Endothelial cell of umbilical vein (primary cell): ENCODE data around the gene ANAPC7. TPM values are rescaled to one million over a fixed set of nuclear protein-coding genes. Genes with fewer than 3 reads are reported as not detected.

ENCODE experiments used
- BruUV-seq: library from RNA; stranded (reverse); fragments of 400-500 nt; replicated peaks from 2 replicates; lab custom pipeline; 2021; lab: Mats Ljungman, UMichigan
- CTCF ChIA-PET: fragments of 300-600, 350-600 bp; sonication (Branson Sonifier 250); formaldehyde crosslinking; loops from one replicate; lab custom pipeline; 2021; ENCODE audit warnings: antibody characterized with exemption, inconsistent platforms; lab: Charles Lee
- POLR2A ChIA-PET: fragments of 300-600, 350-600 bp; sonication (Branson Sonifier 250); formaldehyde crosslinking; loops from one replicate; lab custom pipeline; 2021; ENCODE audit warnings: antibody characterized with exemption, inconsistent platforms; lab: Charles Lee
- DNase-seq: peaks from one replicate; pipeline ENCODE4 v3.0.0-alpha.2; 2011; ENCODE audit warnings: low read depth, low spot score
- FAIRE-seq: peaks from 2 replicates; lab custom pipeline; 2011; peaks lifted over from hg19 to GRCh38; lab: Jason Lieb, UNC
- H2AFZ ChIP-seq: 2 replicates; pipeline ENCODE4 v1.6.0; 2012; ENCODE audit warnings: low read depth, low read length, control low read depth, inconsistent platforms
- H3K27ac ChIP-seq: 2 replicates; pipeline ENCODE4 v1.5.1; 2011; ENCODE audit warnings: low read depth, mild to moderate bottlenecking, control low read depth, low read length, moderate library complexity; ENCODE audit not compliant: insufficient read depth
- H3K27me3 ChIP-seq, 2 experiments: 2 replicates each; pipeline versions ENCODE4 v1.6.0 to v1.6.1; 2011; ENCODE audit warnings: low read length in 2 of 2, mixed read lengths in 1 of 2; ENCODE audit not compliant: control insufficient read depth in 2 of 2, insufficient read depth in 2 of 2
- H3K36me3 ChIP-seq, 2 experiments: 2 replicates in 1 of 2; 3 replicates in 1 of 2; pipeline ENCODE4 v1.5.1; 2011; ENCODE audit warnings: low read length in 2 of 2, mild to moderate bottlenecking in 1 of 2, moderate library complexity in 1 of 2; ENCODE audit not compliant: control insufficient read depth in 2 of 2, insufficient read depth in 2 of 2; ENCODE audit errors: extremely low read depth in 1 of 2
- H3K4me1 ChIP-seq: 3 replicates; pipeline ENCODE4 v1.5.1; 2011; ENCODE audit warnings: mild to moderate bottlenecking, low read length; ENCODE audit not compliant: control insufficient read depth, insufficient read depth; ENCODE audit errors: extremely low read depth
- H3K4me2 ChIP-seq: 2 replicates; pipeline ENCODE4 v1.6.1; 2011; ENCODE audit warnings: low read length, control low read depth, mixed read lengths; ENCODE audit not compliant: insufficient read depth
- H3K4me3 ChIP-seq, 3 experiments: fragments of 200-600 bp in 1 of 3; sonication (generic), shearing (Covaris generic) in 1 of 3; replicated peaks in 1 of 3; 2 replicates each; pipeline ENCODE4 v1.5.1; 2011 to 2016; ENCODE audit warnings: control low read depth in 3 of 3, low read length in 3 of 3, mild to moderate bottlenecking in 2 of 3, inconsistent platforms in 1 of 3, low read depth in 1 of 3, moderate library complexity in 1 of 3; ENCODE audit not compliant: insufficient read depth in 1 of 3
- H3K79me2 ChIP-seq: 2 replicates; pipeline ENCODE4 v1.6.0; 2012; ENCODE audit warnings: low read length, inconsistent platforms; ENCODE audit not compliant: control insufficient read depth, insufficient read depth
- H3K9ac ChIP-seq: replicated peaks from 2 replicates; pipeline ENCODE3; 2011; ENCODE audit warnings: low read length, control low read depth; ENCODE audit not compliant: insufficient read depth; ENCODE audit errors: extremely low read depth
- H3K9me1 ChIP-seq: replicated peaks from 3 replicates; pipeline ENCODE4 v1.6.0; 2011; ENCODE audit warnings: mild to moderate bottlenecking, low read length; ENCODE audit not compliant: control insufficient read depth, insufficient read depth; ENCODE audit errors: extremely low read depth
- H3K9me3 ChIP-seq: replicated peaks from 2 replicates; pipeline ENCODE4 v1.5.1; 2012; ENCODE audit warnings: low read length, inconsistent platforms; ENCODE audit not compliant: control insufficient read depth, insufficient read depth
- H4K20me1 ChIP-seq: replicated peaks from 2 replicates; pipeline ENCODE3; 2011; ENCODE audit warnings: mild to moderate bottlenecking, low read length; ENCODE audit not compliant: control insufficient read depth, insufficient read depth; ENCODE audit errors: extremely low read depth
- CTCF ChIP-seq, 2 donors: IDR thresholded peaks; 1 replicate in 1 of 2; 2 replicates in 1 of 2; pipeline ENCODE4 v1.5.1; 2011; ENCODE audit warnings: low read length in 2 of 2, mild to moderate bottlenecking in 2 of 2, moderate library complexity in 2 of 2, control low read depth in 1 of 2, inconsistent platforms in 1 of 2, low read depth in 1 of 2; ENCODE audit not compliant: insufficient read depth in 1 of 2; ENCODE audit errors: extremely low read depth in 1 of 2
- EZH2 ChIP-seq: IDR thresholded peaks from 2 replicates; pipeline ENCODE4 v1.6.1; 2012; ENCODE audit warnings: borderline replicate concordance, low read depth, mild to moderate bottlenecking, moderate library complexity, low read length, inconsistent platforms; ENCODE audit not compliant: severe bottlenecking
- FOS ChIP-seq: IDR thresholded peaks from 2 replicates; pipeline ENCODE4 v1.6.1; 2011; ENCODE audit warnings: mild to moderate bottlenecking, low read length, moderate library complexity, borderline replicate concordance; ENCODE audit not compliant: insufficient read depth
- GATA2 ChIP-seq: IDR thresholded peaks from 2 replicates; pipeline ENCODE4 v1.7.0; 2011; ENCODE audit warnings: low read depth, mild to moderate bottlenecking, moderate library complexity, mixed read lengths, low read length; ENCODE audit not compliant: insufficient read length, insufficient read depth
- JUN ChIP-seq: IDR thresholded peaks from 2 replicates; pipeline ENCODE4 v1.6.1; 2011; ENCODE audit warnings: borderline replicate concordance, low read depth; ENCODE audit not compliant: insufficient read length, insufficient read depth
- MAX ChIP-seq: IDR thresholded peaks from 2 replicates; pipeline ENCODE4 v1.6.1; 2011; ENCODE audit not compliant: insufficient read depth, insufficient read length
- MYC ChIP-seq: IDR thresholded peaks from one replicate; pipeline ENCODE4 v1.6.1; 2011; ENCODE audit warnings: mild to moderate bottlenecking, low read depth, low read length
- POLR2A ChIP-seq: IDR thresholded peaks from 2 replicates; pipeline ENCODE4 v1.6.1; 2012; ENCODE audit warnings: low read depth, mild to moderate bottlenecking, control low read depth, low read length
- POLR2AphosphoS5 ChIP-seq: IDR thresholded peaks from 2 replicates; pipeline ENCODE4 v1.6.1; 2012; ENCODE audit warnings: low read depth, mild to moderate bottlenecking, control low read depth, low read length, moderate library complexity; ENCODE audit not compliant: insufficient read depth
- dilution Hi-C: fragments of 300-500 bp; cut with MboI; formaldehyde crosslinking; loops from one replicate; pipeline ENCODE4 v1.15.0; 2019; ENCODE audit warnings: low sequenced_read_pairs; ENCODE audit not compliant: extremely low pct_ligation_motif_present
- intact Hi-C: fragments of 100-400 bp; cut with micrococcal nuclease; formaldehyde crosslinking; loops from one replicate; pipeline ENCODE4 v1.10.0; 2022
- polyA plus RNA-seq, 4 experiments: library from polyadenylated mRNA; depleted of rRNA in 3 of 4; stranded (reverse) in 3 of 4; unstranded in 1 of 4; fragments of >200 nt; gene quantifications; 2 replicates each; pipeline versions ENCODE4 v1.2.1 to v1.2.3, GENCODE V29; 2011 to 2012; ENCODE audit warnings: missing spikeins in 1 of 4
- small RNA-seq: library from RNA; depleted of rRNA; stranded (forward); fragments of <200 nt; gene quantifications from one replicate; pipeline ENCODE3, GENCODE V24; 2012; ENCODE audit warnings: low replicate concordance, low read depth; ENCODE audit not compliant: insufficient read depth, insufficient read length
- total RNA-seq: library from RNA; stranded (reverse); gene quantifications from 2 replicates; pipeline ENCODE4 v1.2.3, GENCODE V29; 2021

ANAPC7 gene
- total and polyA plus RNA-seq, 2 donors (not counting 3 experiments of a cell fraction or from before 2014, with no cell fraction given), result 54.2 to 89.0 TPM

DNA sequence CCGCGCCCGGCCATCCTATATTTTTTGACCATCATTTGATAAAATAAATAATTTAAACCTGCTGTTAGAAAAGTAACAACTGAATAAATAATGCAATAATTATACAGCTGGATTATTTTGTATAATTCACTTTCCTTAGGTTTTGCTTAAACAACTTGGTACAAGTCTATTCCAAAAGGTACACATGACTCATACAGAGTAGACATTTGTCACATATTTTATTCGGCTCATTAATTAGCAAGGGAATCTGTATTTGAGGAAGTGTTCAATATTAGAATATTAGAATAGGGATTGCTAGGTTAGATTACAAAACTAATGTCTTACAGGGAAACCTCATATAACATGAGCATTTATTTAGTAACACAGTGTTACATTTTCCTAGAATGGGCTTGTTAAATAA, 73.8 kb downstream of the ANAPC7 start:
- intact Hi-C loops (no loop called here), dilution Hi-C loops (no loop called here)
- FAIRE-seq, result no peak
- POLR2A ChIA-PET, result interaction anchor here (0.5 kb wide), 1 partner anchor 44 kb away, joined by 7 read pairs; no protein-coding TSS in a partner anchor
- Histone ChIP-seq H2AFZ (no peak overlapping the region), H3K79me2 (peaks cover 74% of the 10 kb centered on the region), H3K27ac (no peak overlapping the region), H4K20me1 (no peaks in the 10 kb centered on the region), H3K9me1 (no peaks in the 10 kb centered on the region), H3K4me1 (no peaks in the 10 kb centered on the region), H3K9ac (no peak overlapping the region), H3K4me3 (no peak overlapping the region), H3K9me3 (no peaks in the 10 kb centered on the region), H3K4me2 (no peak overlapping the region), H3K27me3 (no peaks in the 10 kb centered on the region), H3K36me3 (peaks cover 26 to 29% of the 10 kb centered on the region in 2 experiments)
- no peak for DNase-seq
- TF ChIP-seq FOS (no peak), GATA2 (no peak), CTCF (IDR thresholded peaks at IDR 0.05; ENCODE audit: extremely low read depth in 1 of 2, insufficient read depth in 1 of 2, low read depth in 1 of 2, low read length in 2 of 2) (no peak), JUN (no peak), EZH2 (no peak), MAX (no peak), POLR2A (no peak), MYC (no peak), POLR2AphosphoS5 (no peak)
- CTCF ChIA-PET, result interaction anchor here (1.4 to 2.1 kb wide), 3 partner anchors 11 to 102 kb away, joined by 4 to 7 read pairs (median 5); no protein-coding TSS in a partner anchor
- no TSS peak for BruUV-seq

Small RNAs within 50 kb of the gene (small RNA-seq; reads per million reads assigned to genes)
- not detected for gene RN7SL769P

Other genes starting within 250 kb of the ANAPC7 start
- 230 and 239 TPM in 2 replicates for gene ATP2A2, start 122.5 kb downstream of the ANAPC7 start, total RNA-seq
- gene ATP2A2, start 122.5 kb downstream of the ANAPC7 start, polyA plus RNA-seq, result 94.4 and 102 TPM in 2 replicates
- gene ARPC3, start 46.6 kb upstream of the ANAPC7 start, total RNA-seq, result 304 and 308 TPM in 2 replicates
- 36.8 and 92.8 TPM in 2 replicates for gene ARPC3, start 46.6 kb upstream of the ANAPC7 start, polyA plus RNA-seq
- gene GPN3, start 64.5 kb upstream of the ANAPC7 start, total RNA-seq, result 25.0 and 29.6 TPM in 2 replicates
- 17.8 and 26.6 TPM in 2 replicates for gene GPN3, start 64.5 kb upstream of the ANAPC7 start, polyA plus RNA-seq
- gene FAM216A, start 65.1 kb upstream of the ANAPC7 start, total RNA-seq, result 7.9 and 11.7 TPM in 2 replicates
- gene FAM216A, start 65.1 kb upstream of the ANAPC7 start, polyA plus RNA-seq, result 11.6 and 12.4 TPM in 2 replicates
- 147 and 155 TPM in 2 replicates for gene VPS29, start 98.4 kb upstream of the ANAPC7 start, total RNA-seq
- 111 and 138 TPM in 2 replicates for gene VPS29, start 98.4 kb upstream of the ANAPC7 start, polyA plus RNA-seq
- gene RAD9B, start 98.6 kb upstream of the ANAPC7 start, total RNA-seq, result 0.15 TPM in 1 of 2 replicates, not detected in the other
- 0.08 and 0.11 TPM in 2 replicates for gene RAD9B, start 98.6 kb upstream of the ANAPC7 start, polyA plus RNA-seq
- gene PPTC7, start 179.6 kb upstream of the ANAPC7 start, total RNA-seq, result 15.2 and 17.0 TPM in 2 replicates
- 6.8 and 8.4 TPM in 2 replicates for gene PPTC7, start 179.6 kb upstream of the ANAPC7 start, polyA plus RNA-seq
- gene TCTN1, start 210.4 kb upstream of the ANAPC7 start, total RNA-seq, result 20.1 and 21.1 TPM in 2 replicates
- gene TCTN1, start 210.4 kb upstream of the ANAPC7 start, polyA plus RNA-seq, result 23.3 and 31.4 TPM in 2 replicates